IPS-NIHi11 (cell line): ENCODE measurements around the gene NPNT.

ENCODE experiments used
- DNase-seq: peaks from one replicate; pipeline ENCODE4 v3.0.0; 2012; ENCODE audit warnings: mixed read lengths, low spot score

The NPNT gene

DNA sequence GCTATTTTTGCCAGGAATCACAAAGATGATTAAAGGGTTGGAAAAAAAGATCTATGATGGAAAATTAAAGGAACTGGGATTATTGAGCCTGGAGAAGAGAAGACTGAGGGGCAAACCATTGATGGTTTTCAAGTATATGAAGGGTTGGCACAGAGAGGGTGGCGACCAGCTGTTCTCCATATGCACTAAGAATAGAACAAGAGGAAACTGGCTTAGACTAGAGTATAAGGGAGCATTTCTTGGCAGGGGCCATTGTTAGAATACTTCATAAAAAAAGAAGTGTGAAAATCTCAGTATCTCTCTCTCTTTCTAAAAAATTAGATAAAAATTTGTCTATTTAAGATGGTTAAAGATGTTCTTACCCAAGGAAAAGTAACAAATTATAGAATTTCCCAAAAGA lies 75.1 kb downstream of the NPNT start:
- DNase-seq, result no peak

DNA sequence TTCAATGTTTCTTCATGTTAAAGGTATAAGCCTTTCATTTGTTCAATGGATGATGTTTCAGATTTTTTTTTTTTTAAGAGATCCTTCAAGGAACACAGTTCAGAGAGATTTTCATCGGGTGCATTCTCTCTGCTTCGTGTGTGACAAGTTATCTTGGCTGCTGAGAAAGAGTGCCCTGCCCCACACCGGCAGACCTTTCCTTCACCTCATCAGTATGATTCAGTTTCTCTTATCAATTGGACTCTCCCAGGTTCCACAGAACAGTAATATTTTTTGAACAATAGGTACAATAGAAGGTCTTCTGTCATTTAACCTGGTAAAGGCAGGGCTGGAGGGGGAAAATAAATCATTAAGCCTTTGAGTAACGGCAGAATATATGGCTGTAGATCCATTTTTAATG lies 75.8 kb downstream of the NPNT start:
- DNase-seq, result no peak

DNA sequence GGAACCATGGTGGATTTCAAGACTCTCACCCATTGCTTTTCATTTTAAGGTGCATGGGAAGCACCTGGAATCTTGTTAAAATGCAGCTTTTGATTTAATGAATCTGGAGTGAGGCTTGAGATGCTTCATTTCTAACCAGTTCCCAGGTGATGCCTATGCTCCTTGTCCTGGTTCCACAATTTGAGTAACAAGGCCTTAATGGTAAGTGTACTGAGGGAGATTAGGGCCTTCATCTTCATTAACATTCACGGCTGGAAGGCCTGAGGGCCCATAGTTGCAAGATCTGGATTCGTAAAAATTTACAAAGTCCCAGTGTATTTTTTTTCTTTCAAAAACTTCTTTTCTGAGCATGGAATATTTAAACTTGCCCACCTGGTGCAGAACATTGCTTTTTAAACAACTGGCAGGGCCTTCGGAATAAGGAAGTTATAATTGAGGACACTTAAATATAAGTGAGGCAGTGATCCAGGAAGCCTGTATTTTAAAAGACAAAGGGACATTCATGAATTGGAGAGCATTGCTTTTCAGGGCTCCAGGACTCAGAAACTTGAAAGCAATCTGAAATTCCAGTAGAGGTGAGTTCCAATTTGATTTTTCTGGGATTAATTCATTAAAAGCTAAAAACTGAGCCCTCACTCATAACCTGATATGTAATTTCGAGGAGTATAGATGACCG lies 77.8 kb downstream of the NPNT start:
- no peak for DNase-seq

DNA sequence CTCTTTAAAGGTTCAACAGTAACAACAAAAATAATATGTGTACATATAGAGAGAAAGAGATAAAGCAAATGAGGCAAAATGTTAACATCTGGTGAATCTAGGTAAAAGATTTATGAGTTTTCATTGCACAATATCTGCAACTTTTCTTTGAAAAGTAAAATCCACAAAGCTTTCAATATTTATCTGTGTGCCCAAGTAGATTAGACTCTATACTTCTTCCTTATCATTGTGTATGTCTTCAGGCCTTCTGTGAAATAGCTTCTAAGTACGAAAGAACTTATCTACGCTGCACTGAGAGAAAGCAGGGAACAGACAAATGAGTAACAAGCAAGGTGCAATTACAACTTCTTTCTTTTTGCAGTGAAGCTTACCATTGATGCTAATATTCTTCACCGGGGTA lies 81.6 kb downstream of the NPNT start:
- no peak for DNase-seq

DNA sequence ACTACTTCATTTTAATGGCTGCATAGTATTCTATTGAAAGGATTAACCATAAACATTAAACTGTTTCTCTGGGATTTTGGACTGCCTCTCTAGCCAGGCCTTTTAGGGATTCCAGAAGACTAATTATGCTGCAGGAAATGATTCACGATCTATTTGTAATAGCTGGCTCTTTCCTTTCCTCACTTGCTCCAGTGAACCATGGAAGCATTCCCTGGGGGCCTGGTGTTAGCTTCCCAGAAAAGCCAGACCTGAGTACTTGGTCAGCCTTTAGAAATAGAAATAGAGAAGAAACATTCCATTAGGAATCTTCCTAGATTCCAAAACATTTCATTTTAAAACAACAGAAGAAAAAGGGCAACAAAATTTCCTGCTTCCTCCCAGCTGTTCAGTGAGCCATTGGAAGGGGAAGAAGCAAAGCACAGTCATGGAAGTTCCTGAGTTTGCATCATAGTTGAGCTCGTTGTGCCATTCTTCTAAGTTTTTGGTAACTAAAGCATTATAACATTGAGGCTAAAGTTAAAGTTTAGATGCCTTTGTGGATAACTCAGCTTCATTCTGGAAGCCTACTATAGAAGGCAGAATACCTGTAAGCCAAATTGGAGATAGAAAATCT lies 83.5 kb downstream of the NPNT start:
- no peak for DNase-seq

DNA sequence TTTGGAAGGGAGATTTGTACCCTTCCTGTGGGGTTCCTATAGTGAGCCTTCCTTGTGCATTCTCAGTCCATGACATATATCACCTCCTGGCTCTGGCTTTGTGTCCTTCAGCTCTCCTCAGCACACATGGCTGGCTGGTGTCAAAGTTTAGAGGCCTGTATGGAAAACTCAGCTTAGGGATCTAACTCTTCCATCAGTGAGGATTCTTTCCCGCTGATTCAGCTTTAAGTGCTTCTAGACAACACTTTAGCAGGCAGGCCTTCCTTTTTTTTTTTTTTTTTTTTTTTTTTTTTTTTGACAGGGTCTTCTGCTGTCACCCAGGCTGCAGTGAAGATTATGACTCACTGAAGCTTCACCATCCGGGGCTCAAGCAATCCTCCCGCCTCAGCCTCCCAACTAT lies 84.2 kb downstream of the NPNT start:
- DNase-seq, result no peak

DNA sequence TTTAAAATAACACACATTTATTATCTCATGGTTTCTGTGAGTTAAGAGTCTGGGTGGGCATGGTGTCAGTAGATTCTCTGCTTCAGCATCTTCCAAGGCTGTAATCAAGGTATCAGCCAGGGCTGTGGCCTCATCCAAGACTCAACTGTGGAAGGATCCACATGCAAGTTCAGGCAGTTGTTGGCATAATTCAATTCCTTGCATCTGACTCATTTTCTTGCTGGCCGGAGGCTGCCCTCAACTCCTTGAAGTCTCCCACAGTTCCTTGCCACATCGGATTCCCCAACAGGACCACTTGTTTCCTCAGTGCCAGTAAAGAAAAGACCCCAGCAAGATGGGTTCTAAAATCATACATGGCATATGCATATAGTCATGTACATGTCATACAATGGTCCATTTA lies 93.4 kb downstream of the NPNT start:
- no peak for DNase-seq

DNA sequence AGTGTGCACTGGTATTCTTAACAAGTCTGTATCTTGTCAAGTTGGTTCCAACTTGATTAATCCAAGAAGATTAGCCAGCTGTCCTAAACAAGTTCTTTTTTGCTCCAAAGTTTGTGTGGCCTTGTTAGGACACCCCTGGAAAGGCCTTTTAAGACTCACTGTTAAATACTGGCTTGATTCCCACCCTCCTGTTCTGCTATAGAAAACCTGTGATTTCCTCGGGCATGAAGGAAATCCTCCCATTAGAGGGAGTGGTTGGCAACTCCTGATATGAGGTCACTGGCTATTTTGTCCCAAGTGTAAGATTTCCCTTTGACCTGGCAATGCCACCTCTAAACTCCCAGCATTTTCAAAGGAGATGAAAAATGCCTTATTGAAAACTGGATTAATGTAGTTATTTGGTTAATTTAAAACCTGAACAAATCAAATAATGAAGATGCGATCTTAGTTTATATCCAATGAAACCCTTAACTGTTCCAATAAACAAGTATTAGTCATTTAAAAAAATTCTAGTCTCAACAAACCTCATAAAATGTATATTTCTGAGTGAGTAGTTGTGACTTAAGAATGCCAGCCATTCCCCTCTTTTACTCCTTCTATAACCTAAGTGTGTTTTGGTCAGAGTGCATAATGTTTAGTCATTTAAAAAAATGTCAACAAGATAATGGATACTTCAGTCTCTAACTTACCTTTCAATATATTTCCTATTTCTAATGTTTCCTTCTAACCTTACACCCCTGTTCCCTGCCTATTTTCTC lies 94.4 kb downstream of the NPNT start:
- no peak for DNase-seq

DNA sequence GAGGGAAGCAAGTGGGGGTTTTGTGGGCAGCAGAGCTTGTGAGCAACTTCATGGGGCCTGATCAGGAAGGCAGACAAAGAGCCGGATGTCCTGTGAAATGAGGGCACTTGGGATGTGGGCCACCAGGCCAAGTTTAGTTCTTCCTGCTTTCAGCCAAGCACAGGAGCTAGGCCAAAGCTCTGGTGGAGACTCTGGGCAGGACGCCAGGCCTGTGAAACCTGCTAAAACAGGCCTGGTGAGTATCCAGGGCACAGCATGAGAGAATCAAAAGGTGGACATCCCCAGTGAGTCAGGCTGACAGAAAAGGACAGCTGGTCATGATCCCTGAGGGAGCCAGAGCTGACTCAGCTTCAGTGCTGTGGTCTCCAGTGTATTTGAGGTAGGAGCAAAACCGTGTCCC lies 95.7 kb downstream of the NPNT start:
- peak; percentile 33 for DNase-seq

DNA sequence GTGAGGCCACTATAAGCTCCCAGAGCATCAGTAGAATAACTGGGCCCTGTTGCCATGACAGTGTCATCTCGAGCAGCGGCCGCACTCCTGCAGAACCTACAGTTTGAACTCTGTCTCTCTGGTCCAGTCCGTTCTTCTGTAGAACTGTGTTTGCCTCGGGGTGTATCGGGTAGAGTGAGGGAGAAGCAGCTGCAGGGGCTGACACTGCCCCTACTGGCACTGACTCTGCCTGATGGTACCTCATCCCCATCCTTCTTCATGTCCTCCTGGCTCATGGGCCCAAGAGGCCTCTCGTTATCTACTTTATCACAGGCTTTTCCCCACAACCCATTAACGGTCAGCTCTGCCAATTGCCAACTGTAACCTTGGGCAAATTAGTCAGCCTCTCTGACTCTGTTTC lies 96.5 kb downstream of the NPNT start:
- no peak for DNase-seq

DNA sequence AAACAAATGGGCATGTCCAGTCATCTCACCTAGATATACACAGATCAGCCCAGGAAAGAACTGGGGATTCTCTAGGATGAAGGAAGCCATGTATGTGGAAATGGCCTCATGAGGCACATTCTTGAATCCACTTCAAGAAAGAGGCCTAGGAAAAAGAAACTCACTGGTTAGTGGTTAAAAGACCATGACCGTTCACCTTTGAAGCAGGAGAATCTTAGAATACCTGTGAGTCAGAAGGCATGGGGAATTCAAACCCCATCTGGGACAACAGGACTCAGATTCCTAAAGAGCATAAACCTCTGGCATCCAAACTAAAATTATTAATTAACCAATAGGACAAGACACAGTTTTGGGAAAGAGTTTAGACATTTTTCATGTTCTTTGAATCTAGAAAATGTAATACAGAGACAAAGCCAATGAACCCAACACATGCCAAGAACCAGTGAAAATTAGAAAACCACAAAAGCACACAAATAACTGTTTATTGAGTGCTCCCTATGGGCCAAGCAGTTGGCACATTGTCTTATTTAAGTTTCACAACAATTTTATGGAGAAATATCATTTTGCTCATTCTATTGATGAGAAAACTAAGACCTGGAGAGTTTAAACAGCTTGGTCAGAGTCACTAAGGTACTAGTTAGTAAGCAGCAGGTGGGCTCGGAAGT lies 97.5 kb downstream of the NPNT start:
- DNase-seq, result no peak

DNA sequence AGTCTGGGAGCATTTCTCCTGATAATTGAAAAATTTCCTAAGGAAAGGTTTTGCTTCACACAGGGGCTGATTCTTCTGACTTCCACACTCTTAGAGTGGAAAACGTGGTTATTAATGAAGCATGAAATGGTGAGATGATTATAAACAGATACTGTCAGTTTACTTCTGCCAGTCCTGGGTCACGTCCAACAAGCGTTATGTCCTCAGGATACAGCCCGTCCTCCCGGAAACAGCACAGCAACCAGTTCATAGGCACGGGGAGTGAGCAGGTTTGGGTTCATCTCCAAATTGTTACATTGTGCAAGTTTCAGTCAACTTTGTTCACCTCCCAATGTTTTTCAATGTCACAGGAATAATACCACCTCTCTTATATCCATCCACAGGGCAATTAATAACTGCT lies 98.8 kb downstream of the NPNT start:
- no peak for DNase-seq

DNA sequence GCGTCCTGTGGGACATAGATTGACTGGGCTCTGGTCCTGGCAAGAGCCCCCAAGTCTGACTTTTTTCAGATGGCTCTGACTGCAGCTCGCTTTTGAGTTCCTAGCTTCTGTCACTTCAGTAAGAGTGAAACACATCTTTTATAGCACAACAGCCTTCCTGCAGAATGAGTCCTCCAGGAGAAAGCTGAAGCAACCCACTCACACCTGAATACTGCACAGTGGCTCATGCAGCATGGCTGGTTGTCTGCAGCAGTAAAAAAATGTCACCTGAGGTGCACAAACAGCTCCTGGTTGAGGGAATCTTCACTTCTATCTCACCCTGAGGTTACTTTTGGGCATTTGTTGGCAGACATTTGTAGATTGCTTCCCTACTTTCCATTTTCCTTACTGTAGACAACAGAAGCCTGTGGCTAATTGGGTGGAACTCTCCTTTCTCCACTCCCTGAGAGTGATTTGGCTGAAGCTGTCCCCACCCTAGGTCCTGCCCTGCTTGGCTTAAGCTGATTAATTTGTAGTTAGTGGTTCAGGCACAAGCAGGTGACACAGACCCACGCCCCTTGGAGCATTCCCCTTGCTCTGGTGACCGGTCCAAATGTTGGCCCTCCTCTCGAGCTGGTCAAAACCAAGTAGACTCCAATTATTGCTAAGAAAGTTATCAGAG lies 99.7 kb downstream of the NPNT start:
- no peak for DNase-seq

DNA sequence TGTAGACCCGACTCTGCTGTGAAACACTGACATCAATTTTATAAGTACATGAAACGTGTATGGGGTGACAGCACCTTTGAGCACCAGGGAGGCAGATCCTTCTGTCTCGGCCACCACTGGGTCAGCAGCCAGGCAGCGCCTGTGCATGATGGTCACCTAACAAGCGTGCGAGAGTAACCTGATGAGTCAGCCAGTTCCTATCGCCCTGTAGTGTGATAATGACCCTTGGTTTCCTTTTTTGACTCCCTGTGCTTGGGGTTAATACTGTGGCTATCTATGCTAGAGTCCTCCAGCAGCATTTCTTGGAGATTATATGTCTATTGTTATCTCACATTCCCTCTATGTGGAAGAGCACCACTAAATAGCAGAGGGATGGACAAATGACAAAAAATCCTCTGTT lies 101.6 kb downstream of the NPNT start:
- no peak for DNase-seq

DNA sequence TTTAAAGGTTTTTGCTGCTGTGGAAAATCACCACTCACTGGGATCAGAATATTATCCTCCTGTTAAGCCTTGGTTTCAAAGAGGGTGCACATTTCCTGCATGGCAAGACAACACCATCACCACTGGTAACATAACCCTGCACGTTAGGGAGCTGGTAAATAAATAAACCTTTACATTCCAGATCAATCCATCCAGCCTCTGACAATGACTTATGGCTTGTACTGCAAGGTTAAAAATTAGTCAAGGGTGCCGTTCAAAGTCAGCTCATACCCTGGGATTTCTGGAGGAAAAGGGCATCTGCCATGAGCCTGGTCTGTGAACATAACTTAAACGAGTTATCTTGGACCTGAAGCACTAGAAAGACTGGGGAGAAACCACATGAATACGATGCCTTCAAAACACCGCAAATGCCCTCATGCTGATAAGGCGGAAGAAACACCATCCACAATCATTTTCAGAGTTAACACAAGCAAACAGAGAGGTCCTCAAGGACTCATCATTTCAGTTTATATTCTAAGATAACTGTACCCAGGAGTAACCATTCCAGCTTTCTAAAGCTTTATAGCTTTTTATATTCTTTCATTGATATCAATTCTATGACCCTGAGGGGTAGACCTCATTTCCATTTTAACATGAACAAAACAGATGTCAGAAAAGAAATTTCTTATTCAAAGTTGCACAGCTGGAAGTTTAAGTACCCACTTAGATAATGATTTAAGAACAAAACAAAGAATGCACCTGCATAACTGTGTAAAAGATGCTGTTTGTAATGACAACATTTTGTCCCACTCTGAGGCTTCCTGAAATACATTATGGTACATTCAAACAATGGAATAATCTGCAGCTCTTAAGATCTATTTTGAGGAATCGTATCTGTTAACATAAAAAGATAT lies 103.1 kb downstream of the NPNT start:
- DNase-seq, result no peak

DNA sequence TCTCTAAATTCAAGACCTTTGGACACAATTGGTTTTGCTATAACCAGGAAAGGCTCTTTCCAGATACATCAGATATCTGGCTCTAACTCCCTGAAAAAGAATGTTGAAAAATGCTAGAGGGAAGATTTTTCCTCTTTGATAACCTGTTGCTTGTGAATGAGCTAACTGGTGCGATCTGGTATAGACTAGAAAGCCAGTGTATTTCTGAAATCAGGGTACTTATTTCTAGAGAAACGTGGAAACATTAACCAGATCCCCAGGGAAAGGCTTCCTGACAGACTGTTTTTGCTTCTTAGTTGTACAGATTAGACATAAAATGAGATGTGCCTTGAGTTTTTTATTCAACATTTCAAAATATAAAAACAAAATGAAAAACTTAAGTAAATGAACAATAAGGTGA lies 107.7 kb downstream of the NPNT start:
- no peak for DNase-seq

DNA sequence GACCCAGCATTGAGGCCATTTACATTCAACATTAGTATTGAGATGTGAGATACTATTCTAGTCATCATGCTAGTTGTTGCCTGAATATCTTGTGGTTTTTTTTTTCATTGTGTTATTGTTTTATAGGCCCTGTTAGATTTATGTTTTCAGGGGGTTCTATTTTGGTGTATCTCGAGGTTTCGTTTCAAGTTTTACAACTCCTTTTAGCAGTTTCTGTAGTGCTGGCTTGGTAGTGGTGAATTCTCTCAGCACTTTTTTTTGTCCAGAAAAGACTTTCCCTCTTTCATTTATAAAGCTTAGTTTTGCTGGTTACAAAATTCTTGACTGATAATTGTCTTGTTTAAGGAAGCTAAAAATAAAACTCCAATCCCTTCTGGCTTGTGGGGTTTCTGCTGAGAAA lies 115.5 kb downstream of the NPNT start:
- no peak for DNase-seq

DNA sequence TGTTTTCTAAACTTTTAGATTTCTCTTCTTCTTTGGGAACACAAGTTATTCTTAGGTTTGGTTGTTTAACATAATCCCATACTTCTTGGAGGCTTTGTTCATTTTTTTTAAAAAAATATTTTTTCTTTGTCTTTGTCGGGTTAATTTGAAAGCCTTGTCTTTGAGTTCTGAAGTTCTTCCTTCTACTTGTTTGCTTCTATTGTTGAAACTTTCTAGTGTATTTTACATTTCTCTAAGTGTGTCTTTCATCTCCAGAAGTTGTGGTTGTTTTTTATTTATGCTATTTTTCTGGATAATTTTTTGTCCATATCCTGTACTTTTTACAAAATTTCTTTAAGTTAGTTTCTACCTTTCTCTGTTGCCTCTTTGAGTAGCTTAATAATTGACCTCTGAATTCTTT lies 116.1 kb downstream of the NPNT start:
- DNase-seq, result no peak

DNA sequence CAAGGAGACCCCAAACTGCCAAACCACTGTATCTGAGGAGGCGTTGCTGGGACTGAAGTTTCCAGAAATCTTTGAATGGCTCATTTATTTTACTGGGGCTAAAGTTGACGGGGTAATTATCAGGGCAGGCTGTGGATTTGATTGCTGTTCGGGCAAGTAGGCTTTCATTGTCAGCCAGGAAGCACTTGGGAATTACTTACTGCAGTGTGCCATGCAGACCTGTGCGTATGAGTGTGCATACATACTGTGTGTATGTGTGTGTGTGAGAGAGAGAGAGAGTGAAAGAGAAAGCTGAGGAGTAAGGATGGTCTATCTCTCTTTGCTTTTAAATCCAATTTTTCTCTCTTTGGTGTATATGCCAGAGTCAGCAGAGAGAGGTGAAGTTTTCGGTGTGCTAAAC lies 122.7 kb downstream of the NPNT start:
- no peak for DNase-seq

DNA sequence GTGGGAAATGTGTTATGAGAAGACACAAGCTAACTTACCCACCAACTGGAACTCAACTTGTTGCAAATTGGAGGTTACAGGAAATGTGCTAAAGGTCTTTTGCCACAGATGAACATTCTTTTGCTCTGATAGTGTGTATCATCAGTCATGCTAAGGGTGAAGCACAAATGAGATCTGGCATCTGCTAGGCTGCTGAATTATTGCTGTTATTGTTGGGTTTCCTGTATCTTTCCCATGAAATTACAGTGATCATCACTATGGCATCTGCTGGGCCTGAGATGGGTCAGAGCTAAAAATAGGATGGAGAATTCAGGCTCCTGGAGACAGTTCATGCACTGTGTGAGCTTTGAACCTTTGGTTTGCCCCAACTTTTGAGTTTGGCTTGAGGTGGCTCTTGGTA lies 124.5 kb downstream of the NPNT start:
- no peak for DNase-seq
